ENCODE results near the gene CYB5RL. TPM values are rescaled to one million over a fixed set of nuclear protein-coding genes. Genes with fewer than 3 reads are reported as not detected.
A peak's percentile ranks its signal among the peaks of the same experiment; 100 is the strongest.
"Not testable (repeated sequence)": the region's sequence is repeated elsewhere in the genome, so short reads cannot be mapped to it uniquely, and the experiment has no call there.

Gene CYB5RL
- total RNA-seq, 1 donor from 2014 or later: 6.1 TPM

- intact Hi-C loops (cut with micrococcal nuclease): no loop called here
- Histone ChIP-seq H3K27me3 (ENCODE audit: low read depth) (no peaks in the 10 kb centered on the region), H3K4me1 (no peaks in the 10 kb centered on the region), H3K4me3 (no peak overlapping the region), H3K27ac (replicated peaks) (no peak overlapping the region), H3K9me3 (replicated peaks) (no peaks in the 10 kb centered on the region), H3K36me3 (peaks cover 99% of the 10 kb centered on the region)
- no peak for DNase-seq
- TF ChIP-seq, protein P1, sequence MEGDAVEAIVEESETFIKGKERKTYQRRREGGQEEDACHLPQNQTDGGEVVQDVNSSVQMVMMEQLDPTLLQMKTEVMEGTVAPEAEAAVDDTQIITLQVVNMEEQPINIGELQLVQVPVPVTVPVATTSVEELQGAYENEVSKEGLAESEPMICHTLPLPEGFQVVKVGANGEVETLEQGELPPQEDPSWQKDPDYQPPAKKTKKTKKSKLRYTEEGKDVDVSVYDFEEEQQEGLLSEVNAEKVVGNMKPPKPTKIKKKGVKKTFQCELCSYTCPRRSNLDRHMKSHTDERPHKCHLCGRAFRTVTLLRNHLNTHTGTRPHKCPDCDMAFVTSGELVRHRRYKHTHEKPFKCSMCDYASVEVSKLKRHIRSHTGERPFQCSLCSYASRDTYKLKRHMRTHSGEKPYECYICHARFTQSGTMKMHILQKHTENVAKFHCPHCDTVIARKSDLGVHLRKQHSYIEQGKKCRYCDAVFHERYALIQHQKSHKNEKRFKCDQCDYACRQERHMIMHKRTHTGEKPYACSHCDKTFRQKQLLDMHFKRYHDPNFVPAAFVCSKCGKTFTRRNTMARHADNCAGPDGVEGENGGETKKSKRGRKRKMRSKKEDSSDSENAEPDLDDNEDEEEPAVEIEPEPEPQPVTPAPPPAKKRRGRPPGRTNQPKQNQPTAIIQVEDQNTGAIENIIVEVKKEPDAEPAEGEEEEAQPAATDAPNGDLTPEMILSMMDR (IDR thresholded peaks at IDR 0.05; ENCODE audit: borderline replicate concordance): no peak
Observed at GRCh38 chr1:54212872-54213271, 13.0 kb upstream of the CYB5RL start.

DNA sequence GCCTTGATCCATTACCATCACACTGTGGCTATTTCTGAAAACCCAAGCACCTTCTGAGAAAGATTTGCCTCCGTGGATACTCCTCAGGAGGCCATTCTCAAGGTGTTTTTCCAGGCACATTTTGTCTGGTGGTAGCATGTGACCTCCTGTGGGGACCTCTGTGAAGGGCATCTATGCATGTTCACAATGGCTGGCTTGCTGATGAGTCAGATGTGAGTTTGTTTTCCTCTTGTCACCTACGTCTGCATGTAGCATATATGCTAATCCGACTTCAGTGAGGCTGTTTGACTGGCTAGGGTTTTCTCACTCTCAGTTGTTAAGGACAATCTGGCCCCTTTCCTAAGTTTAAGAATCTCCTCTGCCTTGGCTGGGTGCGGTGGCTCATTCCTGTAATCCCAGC is 8.1 kb upstream of the CYB5RL start:
- H3K36me3 ChIP-seq: peaks cover 95% of the 10 kb centered on the region
- intact Hi-C loops (cut with micrococcal nuclease); H3K9me3 ChIP-seq (replicated peaks); H3K4me1 ChIP-seq; H3K27ac ChIP-seq (replicated peaks); H3K4me3 ChIP-seq; DNase-seq; H3K27me3 ChIP-seq (ENCODE audit: low read depth): not testable (repeated sequence)

GRCh38 chr1:54207287-54207686 is 7.5 kb upstream of the CYB5RL start:
- DNase-seq: no peak
- no peak overlapping the region for H3K27ac ChIP-seq (replicated peaks)
- peaks cover 4% of the 10 kb centered on the region for H3K4me1 ChIP-seq
- no peaks in the 10 kb centered on the region for H3K9me3 ChIP-seq (replicated peaks)
- no peaks in the 10 kb centered on the region for H3K27me3 ChIP-seq (ENCODE audit: low read depth)
- intact Hi-C loops (cut with micrococcal nuclease): no loop called here
- TF ChIP-seq, protein P1 (IDR thresholded peaks at IDR 0.05; ENCODE audit: borderline replicate concordance): no peak
- peaks cover 94% of the 10 kb centered on the region for H3K36me3 ChIP-seq
- H3K4me3 ChIP-seq: no peak overlapping the region

DNA sequence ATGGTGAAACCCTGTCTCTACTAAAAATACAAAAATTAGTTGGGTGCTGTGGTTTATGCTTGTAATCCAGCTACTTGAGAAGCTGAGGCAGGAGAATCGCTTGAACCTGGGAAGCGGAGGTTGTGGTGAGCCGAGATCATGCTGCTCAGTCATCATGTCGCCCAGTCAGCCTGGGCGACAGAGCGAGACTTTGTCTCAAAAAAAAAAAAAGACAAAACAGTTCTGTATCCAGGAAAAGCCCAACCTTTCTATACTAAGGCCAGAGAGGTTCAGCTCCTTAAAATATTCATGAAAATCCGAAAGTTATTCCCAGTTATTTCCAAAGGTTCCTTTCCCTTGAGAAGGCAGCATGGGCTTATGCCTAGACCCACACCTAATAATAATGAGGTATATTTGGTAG is 4.4 kb upstream of the CYB5RL start:
- TF ChIP-seq, protein P1 (IDR thresholded peaks at IDR 0.05; ENCODE audit: borderline replicate concordance): no peak
- peaks cover 65% of the 10 kb centered on the region for H3K36me3 ChIP-seq
- peaks cover 26% of the 10 kb centered on the region for H3K4me1 ChIP-seq
- no peaks in the 10 kb centered on the region for H3K27me3 ChIP-seq (ENCODE audit: low read depth)
- no peak for DNase-seq
- no peaks in the 10 kb centered on the region for H3K9me3 ChIP-seq (replicated peaks)
- H3K27ac ChIP-seq (replicated peaks): no peak overlapping the region
- no peak overlapping the region for H3K4me3 ChIP-seq
- intact Hi-C loops (cut with micrococcal nuclease): no loop called here

GRCh38 chr1:54200519-54200997 is 728 bp upstream of the CYB5RL start:
- TF ChIP-seq, protein P1 (IDR thresholded peaks at IDR 0.05; ENCODE audit: borderline replicate concordance): no peak
- Histone ChIP-seq H3K9me3 (replicated peaks) (no peaks in the 10 kb centered on the region), H3K4me3 (peak overlapping the region; percentile 87), H3K4me1 (peaks cover 31% of the 10 kb centered on the region), H3K27ac (replicated peaks) (peak overlapping the region; percentile 80), H3K27me3 (ENCODE audit: low read depth) (no peaks in the 10 kb centered on the region), H3K36me3 (peaks cover 36% of the 10 kb centered on the region)
- intact Hi-C loops (cut with micrococcal nuclease): no loop called here
- no peak for DNase-seq

- H3K36me3 ChIP-seq: peaks cover 35% of the 10 kb centered on the region
- no peaks in the 10 kb centered on the region for H3K27me3 ChIP-seq (ENCODE audit: low read depth)
- H3K4me3 ChIP-seq: peak overlapping the region; percentile 87
- intact Hi-C loops (cut with micrococcal nuclease): no loop called here
- peaks cover 31% of the 10 kb centered on the region for H3K4me1 ChIP-seq
- H3K27ac ChIP-seq (replicated peaks): peak overlapping the region; percentile 80
- no peak for DNase-seq
- TF ChIP-seq, protein P1 (IDR thresholded peaks at IDR 0.05; ENCODE audit: borderline replicate concordance): no peak
- no peaks in the 10 kb centered on the region for H3K9me3 ChIP-seq (replicated peaks)
Observed at GRCh38 chr1:54199151-54199764, 572 bp downstream of the CYB5RL start.
